Gastrocnemius medialis (tissue), 4 donors: ENCODE data around the gene PFKFB3.
"Not testable (repeated sequence)": the region's sequence is repeated elsewhere in the genome, so short reads cannot be mapped to it uniquely, and the experiment has no call there.

ENCODE experiments used
- CTCF ChIP-seq, 5 experiments: fragments of 450-650 bp in 3 of 5; fragments of 200-600 bp in 2 of 5; sonication (generic) in 2 of 5; IDR thresholded peaks in 4 of 5; conservative IDR thresholded peaks in 1 of 5; 1 replicate in 4 of 5; 2 replicates in 1 of 5; pipeline ENCODE4 v1.5.1; 2016 to 2019; ENCODE audit warnings: antibody characterized with exemption in 5 of 5, mild to moderate bottlenecking in 3 of 5, moderate library complexity in 3 of 5
- POLR2A ChIP-seq, 2 donors: fragments of 450-650 bp; IDR thresholded peaks; one replicate each; pipeline ENCODE4 v1.6.1; 2017; ENCODE audit warnings: antibody characterized with exemption in 2 of 2, mild to moderate bottlenecking in 2 of 2, moderate library complexity in 2 of 2

- TF ChIP-seq CTCF (IDR thresholded peaks at IDR 0.05 in 4 of 5, conservative IDR thresholded peaks at IDR 0.05 in 1 of 5); POLR2A (IDR thresholded peaks at IDR 0.05): not testable (repeated sequence)
Measured at GRCh38 chr10:6206486-6206885, 3.8 kb downstream of the PFKFB3 start.
